BLaER1 treated with 17β-estradiol and CSF1 and Interleukin-3, amounts not matched to agents 10 nM and 100 nM (cell line): ENCODE data around the gene PDGFB.

Experiments
- H3K27ac ChIP-seq, 11 experiments: shearing (Covaris generic); formaldehyde crosslinking; 2 replicates each; pipeline ENCODE4 v1.8.1; 2022
- H3K27me3 ChIP-seq, 11 experiments: shearing (Covaris generic); formaldehyde crosslinking; 2 replicates each; pipeline ENCODE4 v1.8.1; 2022
- H3K36me3 ChIP-seq, 11 experiments: shearing (Covaris generic); formaldehyde crosslinking; 2 replicates each; pipeline ENCODE4 v1.8.1; 2022
- H3K4me1 ChIP-seq, 10 experiments: shearing (Covaris generic); formaldehyde crosslinking; 2 replicates each; pipeline ENCODE4 v1.8.1; 2022
- H3K4me2 ChIP-seq, 11 experiments: shearing (Covaris generic); formaldehyde crosslinking; 2 replicates each; pipeline ENCODE4 v1.8.1; 2022
- H3K4me3 ChIP-seq, 10 experiments: shearing (Covaris generic); formaldehyde crosslinking; 2 replicates each; pipeline ENCODE4 v1.8.1; 2022
- H3K9ac ChIP-seq, 11 experiments: shearing (Covaris generic); formaldehyde crosslinking; 2 replicates each; pipeline ENCODE4 v1.8.1; 2022
- H3K9me3 ChIP-seq, 11 experiments: shearing (Covaris generic); formaldehyde crosslinking; replicated peaks in 1 of 11; 2 replicates each; pipeline ENCODE4 v1.8.1; 2022
- H4K20me1 ChIP-seq, 11 experiments: shearing (Covaris generic); formaldehyde crosslinking; 2 replicates each; pipeline ENCODE4 v1.8.1; 2022
- Cebpa-rat ChIP-seq, 11 experiments: shearing (Covaris generic); IDR thresholded peaks; 2 replicates each; pipeline ENCODE4 v1.8.1; 2022

The PDGFB gene

DNA sequence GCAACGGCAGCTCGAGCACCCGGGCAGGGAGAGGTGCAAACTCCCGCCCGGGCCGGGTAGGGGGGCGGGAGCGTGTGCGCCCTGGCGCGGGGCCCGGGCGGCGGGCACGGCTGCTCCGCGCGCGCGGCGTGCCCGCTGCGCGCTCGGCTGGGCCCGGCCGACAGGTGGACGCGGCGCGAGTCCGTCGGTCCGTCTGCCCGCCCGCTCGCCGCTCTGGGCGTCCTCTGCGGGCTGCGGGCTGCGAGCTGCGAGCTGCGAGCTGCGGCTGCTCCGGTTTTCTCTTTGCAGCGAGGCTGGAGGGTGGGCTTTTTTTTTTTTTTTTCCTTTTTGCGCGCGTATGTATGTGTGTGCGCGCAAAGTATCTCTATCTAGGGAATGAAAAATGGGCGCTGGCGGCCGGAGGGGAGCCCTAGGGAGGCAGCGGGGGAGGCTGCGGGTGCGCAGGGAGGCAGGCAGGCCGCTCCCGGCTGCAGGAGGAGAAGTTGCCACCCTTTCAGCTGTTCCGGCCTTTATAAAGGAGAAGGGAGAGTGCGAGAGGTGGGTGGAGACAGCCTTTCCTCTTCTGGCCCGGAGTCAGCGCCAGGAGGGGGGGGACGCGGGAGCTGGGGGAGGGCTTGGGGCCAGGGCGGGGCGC, at the start of gene PDGFB:
PDGFB (minus strand) TSS at position 487 of the 634 bp plus-strand sequence. CDS start 1,019 bp downstream, outside the sequence.
- no peak within 1 kb of the TSS; a peak in 1 of 22 replicates for H3K9ac ChIP-seq
- H3K27ac ChIP-seq, result no peak within 1 kb of the TSS
- peak within 1 kb of the TSS; percentile 32 to 87 (median 59); a peak in 21 of 22 replicates for H3K4me2 ChIP-seq
- peaks cover 15 to 39% (median 30%) of the 10 kb centered on the region in 10 experiments; a peak in 18 of 20 replicates for H3K4me1 ChIP-seq
- peaks cover 0 to 4% (median 0%) of the 10 kb centered on the region in 11 experiments; a peak in 1 of 22 replicates for H3K9me3 ChIP-seq
- H3K36me3 ChIP-seq, result no peaks in the 10 kb centered on the region
- no peak for TF ChIP-seq Cebpa-rat (IDR thresholded peaks at IDR 0.05)
- H4K20me1 ChIP-seq, result peaks cover 0 to 94% (median 73%) of the 10 kb centered on the region in 11 experiments; a peak in 18 of 22 replicates
- peak within 1 kb of the TSS in 8 of 10 experiments; percentile 5 to 55 (median 32); a peak in 13 of 20 replicates for H3K4me3 ChIP-seq
- H3K27me3 ChIP-seq, result peaks cover 97 to 100% (median 99%) of the 10 kb centered on the region in 11 experiments

DNA sequence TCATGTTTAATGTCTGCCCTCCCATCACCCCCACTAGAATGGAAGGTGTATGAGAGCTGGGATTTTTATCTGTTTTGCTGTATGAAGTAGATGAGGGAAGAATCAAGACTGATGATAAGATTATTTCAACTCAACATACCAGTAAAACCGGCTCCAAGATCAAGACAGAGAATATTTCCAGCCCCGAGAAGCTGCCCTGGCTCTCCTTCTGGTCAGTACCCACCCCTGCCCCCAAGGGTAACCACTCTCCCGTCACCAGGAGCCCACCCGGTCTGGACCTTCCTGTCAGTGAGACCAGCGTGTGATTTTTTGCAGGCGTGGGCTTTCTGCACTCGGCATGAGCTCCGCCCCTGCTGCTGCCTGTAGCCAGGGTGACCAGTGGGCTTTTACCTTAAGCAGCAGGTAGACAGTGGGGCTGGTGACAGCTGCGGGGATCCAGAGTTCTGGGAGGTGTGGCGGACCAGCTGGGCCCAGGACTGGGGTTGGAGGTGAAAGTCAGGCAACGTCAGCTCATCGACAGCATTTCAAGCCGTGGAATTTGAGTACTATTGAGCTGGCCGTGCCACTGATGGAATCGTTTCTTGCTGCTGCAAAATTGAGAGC, 49.1 kb upstream of the PDGFB start:
- no peak overlapping the region for H3K9ac ChIP-seq
- H3K36me3 ChIP-seq, result no peaks in the 10 kb centered on the region
- H3K4me3 ChIP-seq, result no peak overlapping the region
- H4K20me1 ChIP-seq, result peaks cover 0 to 10% (median 0%) of the 10 kb centered on the region in 11 experiments; a peak in 5 of 22 replicates
- H3K27me3 ChIP-seq, result no peaks in the 10 kb centered on the region
- H3K27ac ChIP-seq, result no peak overlapping the region
- no peak for TF ChIP-seq Cebpa-rat (IDR thresholded peaks at IDR 0.05)
- H3K4me2 ChIP-seq, result no peak overlapping the region
- no peaks in the 10 kb centered on the region for H3K9me3 ChIP-seq
- H3K4me1 ChIP-seq, result peaks cover 21 to 43% (median 29%) of the 10 kb centered on the region in 10 experiments

DNA sequence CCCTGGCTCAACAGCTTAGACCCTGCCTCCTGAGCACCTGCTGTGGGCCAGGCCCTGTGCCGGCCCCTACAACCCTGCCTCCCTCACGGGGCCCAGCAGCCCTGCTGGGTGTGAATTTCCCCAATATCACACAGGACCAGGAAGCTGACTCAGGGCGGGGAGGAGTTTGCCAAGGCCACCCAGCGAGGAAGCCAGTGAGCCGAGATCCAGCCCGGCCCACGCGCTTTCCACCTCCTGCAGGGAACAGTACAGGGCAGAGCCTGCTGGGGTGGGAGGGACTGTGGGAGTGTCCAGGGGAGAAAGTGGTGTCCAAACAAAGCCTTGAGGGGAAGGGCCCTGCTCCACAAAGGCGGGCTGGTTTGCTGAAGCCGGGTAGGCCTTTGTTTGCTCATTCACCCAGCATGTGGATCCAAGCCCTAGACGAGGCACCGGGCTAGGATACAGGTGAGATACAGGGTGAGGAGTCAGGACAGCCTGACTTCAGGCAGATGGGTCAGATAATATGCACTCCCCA, 47.8 kb upstream of the PDGFB start:
- H3K9me3 ChIP-seq, result no peaks in the 10 kb centered on the region
- H3K4me1 ChIP-seq, result peaks cover 13 to 42% (median 22%) of the 10 kb centered on the region in 10 experiments
- H3K4me3 ChIP-seq, result no peak overlapping the region
- H3K36me3 ChIP-seq, result no peaks in the 10 kb centered on the region
- H3K4me2 ChIP-seq, result peak overlapping the region in 8 of 11 experiments; percentile 5 to 89 (median 69); a peak in 12 of 22 replicates
- no peak for TF ChIP-seq Cebpa-rat (IDR thresholded peaks at IDR 0.05)
- H3K9ac ChIP-seq, result peak overlapping the region in 5 of 11 experiments; percentile 7 to 69 (median 56); a peak in 7 of 22 replicates
- H3K27ac ChIP-seq, result peak overlapping the region in 5 of 11 experiments; percentile 12 to 81 (median 73); a peak in 9 of 22 replicates
- H3K27me3 ChIP-seq, result no peaks in the 10 kb centered on the region
- H4K20me1 ChIP-seq, result peaks cover 0 to 4% (median 0%) of the 10 kb centered on the region in 11 experiments; a peak in 3 of 22 replicates

DNA sequence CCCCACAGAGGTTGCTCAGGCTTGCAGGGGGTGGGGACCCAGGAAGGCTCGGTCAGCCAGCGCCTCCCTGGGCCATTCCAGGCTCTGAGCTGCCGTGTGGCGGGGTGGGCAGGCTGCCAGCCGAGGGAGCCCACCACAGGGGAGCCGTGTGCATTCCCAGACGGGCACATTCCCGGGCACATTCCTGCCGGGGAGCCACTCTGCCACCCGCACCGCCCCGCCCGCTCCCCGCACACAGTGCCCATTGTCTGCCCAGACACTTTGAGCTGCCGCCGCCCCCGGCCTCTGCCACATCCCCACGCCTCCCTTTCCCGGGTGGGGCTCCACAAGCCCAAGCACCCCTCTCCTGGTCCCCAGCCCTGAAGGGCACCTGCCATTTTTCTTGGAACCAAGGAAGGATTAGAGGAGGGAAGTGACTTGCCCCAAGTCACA, 47.3 kb upstream of the PDGFB start:
- H3K4me1 ChIP-seq, result peaks cover 7 to 42% (median 16%) of the 10 kb centered on the region in 10 experiments
- no peak overlapping the region for H3K4me3 ChIP-seq
- H3K27ac ChIP-seq, result peak overlapping the region in 5 of 11 experiments; percentile 12 to 81 (median 73); a peak in 9 of 22 replicates
- no peaks in the 10 kb centered on the region for H3K9me3 ChIP-seq
- H3K9ac ChIP-seq, result peak overlapping the region in 5 of 11 experiments; percentile 7 to 69 (median 56); a peak in 7 of 22 replicates
- H3K36me3 ChIP-seq, result no peaks in the 10 kb centered on the region
- no peak for TF ChIP-seq Cebpa-rat (IDR thresholded peaks at IDR 0.05)
- H3K4me2 ChIP-seq, result peak overlapping the region in 8 of 11 experiments; percentile 5 to 89 (median 69); a peak in 12 of 22 replicates
- no peaks in the 10 kb centered on the region for H3K27me3 ChIP-seq
- H4K20me1 ChIP-seq, result peaks cover 0 to 4% (median 0%) of the 10 kb centered on the region in 11 experiments; a peak in 3 of 22 replicates

DNA sequence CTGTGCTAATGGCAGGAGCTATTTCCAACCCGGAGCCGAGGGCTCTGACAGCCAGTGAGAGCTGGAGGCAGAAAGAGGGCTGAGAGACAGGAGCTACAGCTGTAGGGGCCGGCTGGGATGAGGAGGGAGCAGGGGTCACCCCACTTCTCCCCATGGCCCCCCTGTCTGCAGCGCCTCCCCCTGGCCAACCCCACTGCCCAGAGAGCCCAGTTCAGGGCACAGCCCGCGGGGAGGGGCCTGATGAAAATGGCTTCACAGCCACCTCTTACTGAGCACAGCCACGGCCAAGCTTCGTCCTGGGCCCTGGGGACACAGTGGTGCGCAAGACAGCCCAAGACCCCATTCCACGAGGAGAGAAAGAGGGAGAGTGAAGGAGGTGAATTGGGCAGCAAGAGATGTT, 46.7 kb upstream of the PDGFB start:
- peaks cover 4 to 45% (median 13%) of the 10 kb centered on the region in 10 experiments; a peak in 16 of 20 replicates for H3K4me1 ChIP-seq
- H3K9ac ChIP-seq, result peak overlapping the region in 1 of 11 experiments; percentile 66; a peak in 1 of 22 replicates
- no peaks in the 10 kb centered on the region for H3K36me3 ChIP-seq
- peak overlapping the region in 3 of 11 experiments; percentile 73 to 81 (median 76); a peak in 3 of 22 replicates for H3K27ac ChIP-seq
- no peak overlapping the region for H3K4me3 ChIP-seq
- no peaks in the 10 kb centered on the region for H3K9me3 ChIP-seq
- no peaks in the 10 kb centered on the region for H3K27me3 ChIP-seq
- peak overlapping the region in 3 of 11 experiments; percentile 80 to 89 (median 82); a peak in 6 of 22 replicates for H3K4me2 ChIP-seq
- H4K20me1 ChIP-seq, result peaks cover 0 to 4% (median 0%) of the 10 kb centered on the region in 11 experiments; a peak in 3 of 22 replicates
- TF ChIP-seq Cebpa-rat (IDR thresholded peaks at IDR 0.05), result no peak

DNA sequence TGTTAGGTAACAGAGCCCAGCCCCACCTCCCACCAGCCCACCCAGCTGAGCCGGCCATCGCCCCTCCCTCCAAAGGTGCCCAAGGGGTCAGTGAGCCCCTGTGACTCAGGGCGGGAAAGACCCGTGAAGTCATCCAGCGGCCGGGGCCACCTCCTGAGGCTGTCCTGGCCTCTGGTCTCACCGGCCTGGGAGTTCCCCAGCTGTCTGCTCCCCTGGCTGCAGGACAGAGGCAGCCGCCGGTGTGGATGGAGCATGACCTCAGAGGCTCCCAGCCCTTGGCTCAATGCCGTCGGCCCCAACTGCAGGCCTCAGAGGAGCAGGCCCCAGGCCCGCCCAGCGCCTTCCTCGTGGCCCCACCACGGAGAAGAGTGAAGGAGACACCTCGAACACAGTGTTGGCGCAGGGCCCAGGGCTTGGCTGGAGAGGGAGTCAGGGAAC, 46.0 kb upstream of the PDGFB start:
- TF ChIP-seq Cebpa-rat (IDR thresholded peaks at IDR 0.05), result no peak
- 0 out of 22 replicates have a peak overlapping the region, but pooled peaks of 1 of the 11 experiments have one; percentile 82 for H3K4me2 ChIP-seq

DNA sequence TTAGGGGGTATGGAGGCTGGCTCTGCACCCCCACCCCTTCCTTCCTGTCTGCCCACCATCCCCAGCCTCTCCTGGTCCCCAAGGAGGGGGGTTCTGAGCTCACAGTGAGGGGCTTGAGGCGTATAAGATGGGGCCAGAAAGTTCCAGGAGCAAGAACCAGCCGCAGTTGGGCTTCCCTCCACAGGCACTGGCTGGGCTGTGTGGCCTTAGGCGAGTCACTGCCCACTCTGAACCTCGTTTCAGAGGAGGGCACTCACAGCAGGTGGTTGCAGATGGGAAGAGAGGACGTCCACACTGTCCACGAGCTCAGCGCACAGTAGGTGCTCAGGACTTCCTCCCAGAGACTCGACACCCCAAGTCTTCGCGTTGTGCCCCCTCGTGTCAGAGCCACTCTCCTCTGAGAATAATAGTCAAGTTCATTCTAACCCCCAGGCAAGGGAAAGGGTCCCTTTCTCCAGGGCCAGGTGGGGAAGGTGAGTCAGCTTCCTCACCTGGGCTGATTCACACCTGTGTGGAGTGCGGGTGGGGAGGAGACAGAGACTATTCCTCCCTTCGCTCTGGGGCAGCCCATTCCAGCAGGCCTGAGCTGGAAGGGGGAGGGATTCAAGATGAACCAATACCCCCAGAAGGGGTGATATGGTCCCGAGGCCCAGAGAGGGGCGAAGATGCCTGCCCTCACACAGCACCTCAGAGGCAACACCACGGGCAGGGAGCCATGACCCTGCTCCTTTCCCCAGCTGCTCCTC, 45.4 kb upstream of the PDGFB start:
- H3K4me1 ChIP-seq, result peaks cover 4 to 51% (median 11%) of the 10 kb centered on the region in 10 experiments; a peak in 15 of 20 replicates

More for the DNA sequence above, 46.0 kb upstream of the PDGFB start:
- Histone ChIP-seq H3K9me3 (no peaks in the 10 kb centered on the region), H3K4me3 (no peak overlapping the region), H3K9ac (no peak overlapping the region), H3K4me1 (peaks cover 4 to 51% (median 11%) of the 10 kb centered on the region in 10 experiments; a peak in 15 of 20 replicates), H4K20me1 (peaks cover 0 to 4% (median 0%) of the 10 kb centered on the region in 11 experiments; a peak in 3 of 22 replicates), H3K27ac (no peak overlapping the region), H3K36me3 (no peaks in the 10 kb centered on the region), H3K27me3 (no peaks in the 10 kb centered on the region)

DNA sequence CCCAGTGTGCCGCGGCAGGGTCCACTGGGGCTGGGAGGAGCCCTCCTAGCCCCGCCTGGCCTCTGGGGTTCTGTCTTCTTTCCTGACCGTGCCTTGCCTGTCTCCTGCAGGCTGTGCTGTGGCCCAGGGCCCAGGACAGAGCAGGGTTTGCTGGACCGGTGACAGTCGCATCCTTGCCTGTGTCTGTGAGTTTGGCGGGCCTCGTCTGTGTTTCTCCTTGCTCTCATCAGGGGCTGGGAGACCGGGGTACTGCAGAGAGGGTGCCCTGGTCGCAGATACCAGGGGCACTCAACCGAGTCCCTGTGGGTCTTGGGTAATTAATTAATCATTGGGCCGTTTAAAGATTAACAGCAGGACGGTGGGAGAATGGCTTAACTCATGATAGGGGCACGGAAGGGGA, 44.8 kb upstream of the PDGFB start:
- H4K20me1 ChIP-seq, result peaks cover 0 to 4% (median 0%) of the 10 kb centered on the region in 11 experiments; a peak in 3 of 22 replicates
- no peaks in the 10 kb centered on the region for H3K36me3 ChIP-seq
- H3K4me2 ChIP-seq, result no peak overlapping the region
- H3K9ac ChIP-seq, result no peak overlapping the region
- no peak for TF ChIP-seq Cebpa-rat (IDR thresholded peaks at IDR 0.05)
- no peaks in the 10 kb centered on the region for H3K27me3 ChIP-seq
- peaks cover 0 to 9% (median 7%) of the 10 kb centered on the region in 11 experiments; a peak in 13 of 22 replicates for H3K9me3 ChIP-seq
- H3K4me1 ChIP-seq, result peaks cover 4 to 51% (median 11%) of the 10 kb centered on the region in 10 experiments; a peak in 15 of 20 replicates
- H3K27ac ChIP-seq, result no peak overlapping the region
- H3K4me3 ChIP-seq, result no peak overlapping the region

More for the DNA sequence above, 45.4 kb upstream of the PDGFB start:
- Histone ChIP-seq H3K4me3 (no peak overlapping the region), H3K9ac (no peak overlapping the region), H3K27me3 (no peaks in the 10 kb centered on the region), H3K36me3 (no peaks in the 10 kb centered on the region), H3K27ac (no peak overlapping the region), H4K20me1 (peaks cover 0 to 4% (median 0%) of the 10 kb centered on the region in 11 experiments; a peak in 3 of 22 replicates), H3K9me3 (peaks cover 0 to 3% (median 2%) of the 10 kb centered on the region in 11 experiments; a peak in 13 of 22 replicates), H3K4me2 (no peak overlapping the region)
- TF ChIP-seq Cebpa-rat (IDR thresholded peaks at IDR 0.05), result no peak
